ENCODE data around the gene PPP1R1C. TPM values are rescaled to one million over a fixed set of nuclear protein-coding genes. Genes with fewer than 3 reads are reported as not detected.
A peak's percentile ranks its signal among the peaks of the same experiment; 100 is the strongest.

Gene PPP1R1C
- total and polyA plus RNA-seq, 2 experiments from 2014 or later: 3.5 to 18.8 TPM

- no peak for TF ChIP-seq ZNF462 (CRISPR knock-in tag; IDR thresholded peaks at IDR 0.05)
Observed at GRCh38 chr2:182014284-182014683, 28.6 kb downstream of the PPP1R1C start (continued).

- Histone ChIP-seq H3K4me2 (no peak overlapping the region), H3K27ac (ENCODE audit: low read depth) (no peak overlapping the region), H3K36me3 (ENCODE audit: insufficient read depth) (no peaks in the 10 kb centered on the region), H3K4me3 (no peak overlapping the region), H3K9me2 (ENCODE audit: insufficient read depth) (no peaks in the 10 kb centered on the region; the same call in 1 of the 2 replicates), H3K79me2 (replicated peaks; ENCODE audit: insufficient read depth) (no peaks in the 10 kb centered on the region), H3K4me1 (ENCODE audit: insufficient read depth) (no peaks in the 10 kb centered on the region), H2AFZ (peak overlapping the region; percentile 49; the same call in 1 of the 2 replicates), H3F3A (replicated peaks; ENCODE audit: low read depth) (no peaks in the 10 kb centered on the region), H3K27me3 (ENCODE audit: insufficient read depth) (no peaks in the 10 kb centered on the region), H4K20me1 (replicated peaks; ENCODE audit: insufficient read depth) (no peaks in the 10 kb centered on the region)
- H3K27ac Mint-ChIP-seq: no peak overlapping the region
- H3K36me3 Mint-ChIP-seq (ENCODE audit: low read depth): no peaks in the 10 kb centered on the region; the same call in 2 of the 3 replicates
- no peaks in the 10 kb centered on the region for H3K27me3 Mint-ChIP-seq (ENCODE audit: insufficient read depth, low read depth, poor library complexity)
- DNase-seq (ENCODE audit: low spot score) (no peak), ATAC-seq (no peak)
- H3K4me3 Mint-ChIP-seq: no peak overlapping the region
- peaks cover 3% of the 10 kb centered on the region; the same call in 2 of the 3 replicates for H3K4me1 Mint-ChIP-seq
- peaks cover 7% of the 10 kb centered on the region for H3K9me3 Mint-ChIP-seq
- TF ChIP-seq EZH2phosphoT487 (IDR thresholded peaks at IDR 0.05; ENCODE audit: unreplicated experiment) (no peak), ZNF331 (CRISPR knock-in tag; IDR thresholded peaks at IDR 0.05; ENCODE audit: low read depth) (no peak), STAT1 (IDR thresholded peaks at IDR 0.05; ENCODE audit: unreplicated experiment) (no peak), ZNF462 (CRISPR knock-in tag; IDR thresholded peaks at IDR 0.05) (no peak), JUNB (IDR thresholded peaks at IDR 0.05; ENCODE audit: unreplicated experiment) (no peak)
- TF ChIP-seq, protein P1, sequence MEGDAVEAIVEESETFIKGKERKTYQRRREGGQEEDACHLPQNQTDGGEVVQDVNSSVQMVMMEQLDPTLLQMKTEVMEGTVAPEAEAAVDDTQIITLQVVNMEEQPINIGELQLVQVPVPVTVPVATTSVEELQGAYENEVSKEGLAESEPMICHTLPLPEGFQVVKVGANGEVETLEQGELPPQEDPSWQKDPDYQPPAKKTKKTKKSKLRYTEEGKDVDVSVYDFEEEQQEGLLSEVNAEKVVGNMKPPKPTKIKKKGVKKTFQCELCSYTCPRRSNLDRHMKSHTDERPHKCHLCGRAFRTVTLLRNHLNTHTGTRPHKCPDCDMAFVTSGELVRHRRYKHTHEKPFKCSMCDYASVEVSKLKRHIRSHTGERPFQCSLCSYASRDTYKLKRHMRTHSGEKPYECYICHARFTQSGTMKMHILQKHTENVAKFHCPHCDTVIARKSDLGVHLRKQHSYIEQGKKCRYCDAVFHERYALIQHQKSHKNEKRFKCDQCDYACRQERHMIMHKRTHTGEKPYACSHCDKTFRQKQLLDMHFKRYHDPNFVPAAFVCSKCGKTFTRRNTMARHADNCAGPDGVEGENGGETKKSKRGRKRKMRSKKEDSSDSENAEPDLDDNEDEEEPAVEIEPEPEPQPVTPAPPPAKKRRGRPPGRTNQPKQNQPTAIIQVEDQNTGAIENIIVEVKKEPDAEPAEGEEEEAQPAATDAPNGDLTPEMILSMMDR (conservative IDR thresholded peaks at IDR 0.05; ENCODE audit: low read depth in 2 of 2): no peak
Observed at GRCh38 chr2:182015334-182016109, 29.9 kb downstream of the PPP1R1C start.

Data from GM23338 (cell line).